Omental fat pad (tissue), 4 donors: ENCODE data around the gene GPR137. TPM values are rescaled to one million over a fixed set of nuclear protein-coding genes. Genes with fewer than 3 reads are reported as not detected.

Experiments
- ATAC-seq: fragments of 150-250 bp; one replicate; pipeline ENCODE4 v1.9.1; 2016; ENCODE audit warnings: mild to moderate bottlenecking, moderate library complexity; ENCODE audit not compliant: low FRiP score
- DNase-seq: peaks from one replicate; pipeline ENCODE4 v3.0.0-alpha.2; 2019; ENCODE audit warnings: low spot score
- total RNA-seq, 4 donors: library from RNA; depleted of rRNA; stranded (reverse); fragments of >200 nt; gene quantifications; one replicate each; pipeline ENCODE4 v1.1.0, GENCODE V29; 2016
- TF ChIP-seq, protein P1 (sequence below), 3 donors: fragments of 450-650 bp; IDR thresholded peaks; one replicate each; pipeline ENCODE4 v1.5.1; 2016 to 2017; ENCODE audit warnings: antibody characterized with exemption in 3 of 3, mild to moderate bottlenecking in 3 of 3, moderate library complexity in 2 of 3

Gene GPR137
- total RNA-seq, 4 donors from 2014 or later, result 8.2 to 20.6 (median 12.7) TPM

DNA sequence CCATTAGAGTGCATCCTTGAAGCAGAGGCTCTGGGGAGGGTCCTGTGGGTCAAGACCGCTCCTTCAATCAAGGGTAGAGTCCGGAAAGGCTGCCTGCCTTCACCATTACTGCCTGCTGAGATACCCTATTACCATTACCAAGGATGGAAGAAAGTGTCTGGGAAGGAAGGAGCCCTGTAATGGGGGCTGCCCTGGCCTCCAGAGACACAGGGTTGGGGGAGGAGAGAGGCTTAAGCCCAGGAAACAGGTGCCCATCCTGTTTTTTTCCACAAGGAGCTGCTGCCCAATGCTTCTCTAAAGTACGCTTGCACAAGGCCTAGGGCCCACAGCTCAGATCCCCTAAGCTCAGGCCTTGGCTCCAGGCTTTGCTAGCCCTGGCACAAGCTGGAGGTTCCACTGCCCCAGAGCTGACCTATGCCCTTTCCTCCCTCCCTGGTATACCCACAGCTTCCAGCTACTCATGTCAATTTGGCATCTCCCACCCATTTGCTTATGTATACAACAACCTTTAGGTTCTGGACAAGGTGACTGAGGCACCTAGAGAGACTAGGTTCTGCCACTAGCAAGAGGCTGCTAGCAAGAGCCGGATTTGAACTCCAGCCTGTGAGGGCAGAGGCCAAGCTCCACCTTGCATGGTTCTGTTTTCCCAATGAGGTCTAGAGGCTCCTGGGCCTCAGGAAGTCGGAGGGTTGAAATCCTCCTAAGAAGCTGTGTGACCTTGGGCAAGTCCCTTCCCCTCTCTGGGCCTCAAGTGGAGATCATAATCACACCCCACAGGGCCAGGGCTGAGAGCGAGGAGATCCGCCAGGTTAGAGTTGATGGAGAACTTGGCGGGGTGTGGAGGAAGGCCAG lies 35.9 kb upstream of the GPR137 start:
- ATAC-seq, result no peak
- DNase-seq, result no peak
- TF ChIP-seq, protein P1, sequence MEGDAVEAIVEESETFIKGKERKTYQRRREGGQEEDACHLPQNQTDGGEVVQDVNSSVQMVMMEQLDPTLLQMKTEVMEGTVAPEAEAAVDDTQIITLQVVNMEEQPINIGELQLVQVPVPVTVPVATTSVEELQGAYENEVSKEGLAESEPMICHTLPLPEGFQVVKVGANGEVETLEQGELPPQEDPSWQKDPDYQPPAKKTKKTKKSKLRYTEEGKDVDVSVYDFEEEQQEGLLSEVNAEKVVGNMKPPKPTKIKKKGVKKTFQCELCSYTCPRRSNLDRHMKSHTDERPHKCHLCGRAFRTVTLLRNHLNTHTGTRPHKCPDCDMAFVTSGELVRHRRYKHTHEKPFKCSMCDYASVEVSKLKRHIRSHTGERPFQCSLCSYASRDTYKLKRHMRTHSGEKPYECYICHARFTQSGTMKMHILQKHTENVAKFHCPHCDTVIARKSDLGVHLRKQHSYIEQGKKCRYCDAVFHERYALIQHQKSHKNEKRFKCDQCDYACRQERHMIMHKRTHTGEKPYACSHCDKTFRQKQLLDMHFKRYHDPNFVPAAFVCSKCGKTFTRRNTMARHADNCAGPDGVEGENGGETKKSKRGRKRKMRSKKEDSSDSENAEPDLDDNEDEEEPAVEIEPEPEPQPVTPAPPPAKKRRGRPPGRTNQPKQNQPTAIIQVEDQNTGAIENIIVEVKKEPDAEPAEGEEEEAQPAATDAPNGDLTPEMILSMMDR (IDR thresholded peaks at IDR 0.05), result no peak

DNA sequence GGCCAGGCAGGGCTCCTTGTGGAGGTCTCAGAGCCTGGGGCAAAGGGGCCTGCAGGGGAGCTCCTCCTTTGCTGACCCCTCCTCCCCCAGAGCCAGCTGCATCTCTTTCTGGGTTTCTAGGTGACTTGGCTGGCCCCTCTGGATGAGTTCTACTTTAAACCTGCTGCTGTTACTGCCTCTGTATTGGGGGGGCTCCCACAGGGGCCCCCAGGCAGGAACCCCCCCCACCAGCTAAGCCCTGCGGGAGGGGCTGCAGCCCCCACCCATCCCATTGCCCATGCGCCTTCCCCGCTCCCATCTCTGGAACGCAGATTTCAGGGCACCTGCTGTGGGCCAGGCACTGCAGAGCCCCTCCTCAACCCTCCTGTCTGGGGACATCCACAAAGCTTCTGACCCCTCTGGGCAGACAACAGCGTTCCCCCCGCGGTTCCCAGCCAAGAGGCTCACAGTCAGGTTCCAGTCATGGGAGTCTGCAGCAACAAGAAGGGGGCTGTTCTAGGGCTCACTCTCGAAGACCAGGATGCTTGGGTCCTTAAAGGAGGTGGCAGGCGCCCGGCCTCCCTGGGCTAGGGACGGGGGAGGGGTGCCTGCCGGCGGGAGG lies 35.1 kb upstream of the GPR137 start:
- no peak for DNase-seq
- no peak for ATAC-seq
- TF ChIP-seq, protein P1 (IDR thresholded peaks at IDR 0.05), result no peak

DNA sequence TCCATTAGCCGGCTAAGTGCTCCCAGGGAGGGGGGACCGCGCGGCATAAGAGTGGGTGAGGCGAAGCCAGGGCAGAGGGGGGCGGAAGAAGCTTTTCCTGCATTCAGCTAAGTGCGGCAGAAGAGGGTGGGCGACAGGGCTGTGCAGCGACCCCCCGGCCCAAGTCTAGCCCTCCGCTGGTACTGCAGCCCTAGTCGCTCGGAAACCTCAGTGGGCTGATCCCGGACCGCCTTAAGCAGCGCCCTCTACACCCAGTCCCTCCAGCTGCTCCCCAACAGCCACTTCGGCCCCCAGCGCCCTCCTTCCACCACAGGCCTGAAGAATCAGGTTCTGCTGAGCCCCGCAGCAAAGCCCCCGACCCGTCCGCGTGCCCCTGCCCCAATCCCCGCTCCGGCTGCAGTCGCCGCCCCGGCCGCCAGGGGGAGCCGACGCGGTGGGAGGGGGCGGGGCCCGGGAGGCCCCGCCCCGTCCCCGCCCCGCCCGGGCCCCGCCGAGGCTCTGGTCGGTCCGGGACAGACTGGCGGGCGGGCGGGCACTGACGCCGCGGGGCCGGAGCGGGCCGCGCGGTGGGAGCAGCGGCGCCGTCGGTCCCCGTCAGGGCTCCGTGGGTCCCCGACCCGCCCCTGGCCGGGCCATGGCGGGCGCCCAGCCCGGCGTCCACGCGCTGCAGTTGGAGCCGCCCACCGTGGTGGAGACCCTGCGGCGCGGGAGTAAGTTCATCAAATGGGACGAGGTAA lies 34.5 kb upstream of the GPR137 start, which contains the start of gene PLCB3:
PLCB3 (plus strand) TSS at position 515 of the 737 bp plus-strand sequence; CDS start at position 635, 120 bp downstream.
- DNase-seq, result no peak
- ATAC-seq, result peak; percentile 63
- TF ChIP-seq, protein P1 (IDR thresholded peaks at IDR 0.05), result peak in 1 of 3 donors; percentile 75

DNA sequence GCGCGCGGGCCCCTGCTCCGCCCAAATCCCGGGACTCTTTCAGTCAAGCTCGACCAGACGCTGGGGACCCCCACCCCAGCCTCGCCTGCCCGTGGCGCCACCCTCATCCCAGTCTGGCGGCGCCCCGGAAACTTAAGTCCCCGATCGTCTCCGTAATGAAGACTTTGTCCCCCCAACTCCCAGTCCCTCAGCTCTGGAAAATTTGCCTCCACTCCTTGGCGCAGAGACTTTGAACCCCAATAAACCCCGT lies 34.0 kb upstream of the GPR137 start:
- no peak for ATAC-seq
- TF ChIP-seq, protein P1 (IDR thresholded peaks at IDR 0.05), result no peak
- no peak for DNase-seq

DNA sequence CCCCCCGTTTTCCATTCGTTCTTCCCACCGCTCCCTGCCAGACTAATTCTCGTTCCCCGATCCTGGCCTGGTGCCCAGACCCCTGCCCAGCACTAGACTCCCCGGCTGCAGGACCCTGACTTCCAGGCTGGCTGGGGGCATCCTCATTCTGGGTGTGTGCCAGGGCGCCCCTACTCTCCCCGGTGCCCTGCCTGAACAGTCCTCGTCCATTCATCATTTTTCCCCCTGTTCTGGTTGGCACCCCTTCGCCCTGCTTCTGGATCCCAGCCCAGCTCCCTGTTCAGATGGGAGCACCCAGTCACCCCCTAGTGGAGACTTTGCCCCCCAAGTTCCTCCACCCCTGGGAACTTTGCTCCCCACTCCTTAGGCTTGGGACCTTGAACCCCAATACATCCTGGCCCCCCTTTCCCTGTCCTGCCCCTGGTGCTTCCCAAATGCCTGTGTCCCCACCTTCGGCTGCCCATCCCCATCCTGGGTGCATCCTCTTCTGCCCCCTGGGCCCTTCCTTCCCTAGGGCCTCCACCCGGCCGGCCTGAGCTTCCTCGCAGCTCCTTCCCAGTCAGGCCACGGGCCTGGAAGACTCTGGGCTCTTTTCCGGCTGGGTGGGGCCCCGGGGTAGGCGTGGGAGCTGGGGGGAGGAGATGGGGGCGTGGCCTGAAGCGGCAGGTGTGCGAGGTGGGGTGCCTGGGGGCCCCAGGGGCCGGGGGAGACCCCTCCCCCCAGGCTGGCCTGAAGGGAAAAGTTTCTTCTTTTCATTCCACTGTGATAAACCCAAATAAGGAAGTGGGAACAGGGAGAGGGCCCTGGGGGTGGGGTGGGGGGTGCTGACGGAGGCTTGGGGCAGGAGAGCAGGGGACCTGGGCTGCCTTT lies 33.4 kb upstream of the GPR137 start:
- ATAC-seq (no peak), DNase-seq (no peak)
- TF ChIP-seq, protein P1 (IDR thresholded peaks at IDR 0.05), result no peak

DNA sequence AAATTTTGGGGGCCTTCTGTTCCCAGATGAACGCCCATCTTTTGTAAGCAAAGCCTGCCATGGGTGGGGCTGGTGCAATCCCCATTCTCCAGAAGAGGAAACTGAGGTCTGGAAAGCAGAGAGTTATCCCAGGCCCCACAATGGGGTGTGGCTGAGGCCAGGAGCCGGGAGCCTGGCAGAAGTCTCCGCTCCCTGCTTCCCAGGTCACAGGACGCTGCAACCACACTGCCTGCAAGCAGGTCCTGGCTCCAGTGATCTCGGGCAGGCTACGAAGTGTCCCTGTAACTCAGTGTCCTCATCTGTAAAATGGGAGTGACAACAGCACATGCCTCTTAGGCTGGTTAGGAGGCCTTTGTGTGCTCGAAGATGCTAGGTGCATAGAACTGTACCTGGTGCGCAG lies 32.6 kb upstream of the GPR137 start:
- ATAC-seq (no peak), DNase-seq (no peak)
- TF ChIP-seq, protein P1 (IDR thresholded peaks at IDR 0.05), result no peak
